Mesendoderm (in vitro differentiated cells): Measurements from ENCODE around the gene RPS19. TPM values are rescaled to one million over a fixed set of nuclear protein-coding genes. Genes with fewer than 3 reads are reported as not detected.

Experiments used
- DNase-seq: peaks from one replicate; pipeline ENCODE4 v3.0.0; 2013
- H2AK5ac ChIP-seq: 2 replicates; pipeline ENCODE4 v1.6.1; 2013; ENCODE audit warnings: low read length, inconsistent platforms
- H2BK120ac ChIP-seq: 2 replicates; pipeline ENCODE4 v1.6.1; 2013; ENCODE audit warnings: low read depth, mild to moderate bottlenecking, low read length, moderate library complexity, mixed read lengths
- H2BK15ac ChIP-seq: replicated peaks from 2 replicates; pipeline ENCODE4 v1.6.1; 2013; ENCODE audit warnings: low read depth, mild to moderate bottlenecking, moderate library complexity
- H2BK5ac ChIP-seq: 2 replicates; pipeline ENCODE4 v1.6.1; 2013; ENCODE audit warnings: low read length, inconsistent platforms
- H3K18ac ChIP-seq: 2 replicates; pipeline ENCODE4 v1.6.1; 2013; ENCODE audit warnings: mild to moderate bottlenecking, low read length, mixed read lengths
- H3K23ac ChIP-seq: one replicate; pipeline ENCODE4 v1.6.1; 2013; ENCODE audit warnings: low read length
- H3K27ac ChIP-seq: 2 replicates; pipeline ENCODE4 v1.5.1; 2013; ENCODE audit warnings: low read depth, mild to moderate bottlenecking, inconsistent platforms, low read length, moderate library complexity
- H3K27me3 ChIP-seq: 2 replicates; pipeline ENCODE4 v1.6.1; 2013; ENCODE audit warnings: low read length, control low read depth, mild to moderate bottlenecking, inconsistent platforms; ENCODE audit not compliant: insufficient read depth, poor library complexity
- H3K36me3 ChIP-seq: 2 replicates; pipeline ENCODE4 v1.6.1; 2013; ENCODE audit warnings: low read length, inconsistent platforms; ENCODE audit not compliant: control insufficient read depth, insufficient read depth
- H3K4ac ChIP-seq: one replicate; pipeline ENCODE4 v1.6.1; 2013; ENCODE audit warnings: low read depth, mild to moderate bottlenecking, low read length, moderate library complexity
- H3K4me1 ChIP-seq: 2 replicates; pipeline ENCODE4 v1.6.1; 2013; ENCODE audit warnings: low read depth, low read length, inconsistent platforms; ENCODE audit not compliant: control insufficient read depth
- H3K4me2 ChIP-seq: 2 replicates; pipeline ENCODE4 v1.6.1; 2013; ENCODE audit warnings: low read length
- H3K4me3 ChIP-seq: 2 replicates; pipeline ENCODE4 v1.5.1; 2013; ENCODE audit warnings: mild to moderate bottlenecking, low read length
- H3K56ac ChIP-seq: one replicate; pipeline ENCODE4 v1.6.1; 2013; ENCODE audit warnings: low read length
- H3K79me1 ChIP-seq: 2 replicates; pipeline ENCODE4 v1.6.1; 2013; ENCODE audit warnings: low read length, inconsistent platforms
- H3K79me2 ChIP-seq: 2 replicates; pipeline ENCODE4 v1.6.1; 2013; ENCODE audit warnings: mild to moderate bottlenecking, low read length; ENCODE audit not compliant: control insufficient read depth, insufficient read depth
- H3K9ac ChIP-seq: 2 replicates; pipeline ENCODE4 v1.6.1; 2013; ENCODE audit warnings: low read length, inconsistent platforms
- H4K5ac ChIP-seq: one replicate; pipeline ENCODE4 v1.6.1; 2013; ENCODE audit warnings: low read length
- H4K8ac ChIP-seq: one replicate; pipeline ENCODE4 v1.6.1; 2013; ENCODE audit warnings: low read depth, mild to moderate bottlenecking, control low read depth, low read length, moderate library complexity
- WGBS: extraction: QIAGEN DNeasy Blood & Tissue Kit; methylation state at CpG from one replicate; pipeline ENCODE4 v1.1.7; 2013; ENCODE audit warnings: low lambda C conversion rate, missing lambda C conversion rate; ENCODE audit not compliant: insufficient coverage; ENCODE audit errors: extremely low coverage; 5-methylcytosine and 5-hydroxymethylcytosine counted together
- polyA plus RNA-seq, 2 experiments: library from polyadenylated mRNA; stranded (reverse); fragments of 200-250 nt; gene quantifications; one replicate each; pipeline ENCODE4 v1.2.3, GENCODE V29; 2013

Gene RPS19
- polyA plus RNA-seq (2013, experiment 1 of 2) = 3,019 TPM
- polyA plus RNA-seq (2013, experiment 2 of 2) = 2,972 TPM

GRCh38 chr19:41859618-41860418 lies at the start of gene RPS19:
TSS of gene RPS19 (plus strand) at chr19:41860255. CDS start at chr19:41860775, 520 bp downstream.
- peak within 1 kb of the TSS; percentile 88 for H4K8ac ChIP-seq
- H2BK15ac ChIP-seq = no peak within 1 kb of the TSS
- no peak within 1 kb of the TSS for H2AK5ac ChIP-seq
- H3K4me3 ChIP-seq = peak within 1 kb of the TSS; percentile 88
- H4K5ac ChIP-seq = no peak within 1 kb of the TSS
- H3K4me1 ChIP-seq = peaks cover 8% of the 10 kb centered on the region
- H3K27me3 ChIP-seq = no peaks in the 10 kb centered on the region
- H3K79me1 ChIP-seq = peaks cover 22% of the 10 kb centered on the region
- H3K56ac ChIP-seq = peak within 1 kb of the TSS; percentile 99
- peak within 1 kb of the TSS; percentile 97 for H3K9ac ChIP-seq
- peak within 1 kb of the TSS; percentile 98 for H3K23ac ChIP-seq
- peaks cover 44% of the 10 kb centered on the region for H3K79me2 ChIP-seq
- WGBS = no CpG with 5 or more reads among the region's 76 CpGs
- peaks cover 23% of the 10 kb centered on the region for H3K36me3 ChIP-seq
- peak within 1 kb of the TSS; percentile 68 for H2BK120ac ChIP-seq
- peak within 1 kb of the TSS; percentile 98 for H3K18ac ChIP-seq
- H3K4ac ChIP-seq = peak within 1 kb of the TSS; percentile 100
- peak; percentile 99 for DNase-seq
- peak within 1 kb of the TSS; percentile 94 for H2BK5ac ChIP-seq
- H3K4me2 ChIP-seq = peak within 1 kb of the TSS; percentile 84
- peak within 1 kb of the TSS; percentile 89 for H3K27ac ChIP-seq

- Histone ChIP-seq H3K23ac (no peak overlapping the region), H3K18ac (no peak overlapping the region), H3K4ac (no peak overlapping the region), H4K5ac (no peak overlapping the region), H3K4me1 (no peaks in the 10 kb centered on the region), H4K8ac (no peak overlapping the region), H3K27me3 (no peaks in the 10 kb centered on the region), H3K56ac (no peak overlapping the region), H2AK5ac (no peak overlapping the region), H2BK5ac (no peak overlapping the region), H3K36me3 (no peaks in the 10 kb centered on the region), H3K79me2 (no peaks in the 10 kb centered on the region), H2BK15ac (no peak overlapping the region), H3K79me1 (no peaks in the 10 kb centered on the region), H3K27ac (no peak overlapping the region), H3K9ac (no peak overlapping the region), H3K4me3 (no peak overlapping the region), H3K4me2 (no peak overlapping the region), H2BK120ac (no peak overlapping the region)
- no CpG with 5 or more reads among the region's 4 CpGs for WGBS
- no peak for DNase-seq
Observed at GRCh38 chr19:41810301-41810700, 49.8 kb upstream of the RPS19 start.

- Histone ChIP-seq H3K4me2 (no peak overlapping the region), H2BK120ac (no peak overlapping the region), H3K56ac (no peak overlapping the region), H3K4ac (no peak overlapping the region), H3K23ac (no peak overlapping the region), H3K9ac (no peak overlapping the region), H3K27me3 (no peaks in the 10 kb centered on the region), H3K36me3 (no peaks in the 10 kb centered on the region), H3K4me3 (no peak overlapping the region), H3K4me1 (no peaks in the 10 kb centered on the region), H3K18ac (no peak overlapping the region), H3K79me1 (no peaks in the 10 kb centered on the region), H2BK5ac (no peak overlapping the region), H3K79me2 (no peaks in the 10 kb centered on the region), H4K8ac (no peak overlapping the region), H4K5ac (no peak overlapping the region), H3K27ac (no peak overlapping the region), H2BK15ac (no peak overlapping the region), H2AK5ac (no peak overlapping the region)
- no CpG with 5 or more reads among the region's 3 CpGs for WGBS
- DNase-seq = no peak
Observed at GRCh38 chr19:41811036-41811435, 49.0 kb upstream of the RPS19 start.

GRCh38 chr19:41811981-41812380 lies 48.1 kb upstream of the RPS19 start:
- no peaks in the 10 kb centered on the region for H3K79me2 ChIP-seq
- no peaks in the 10 kb centered on the region for H3K27me3 ChIP-seq
- no peak overlapping the region for H3K27ac ChIP-seq
- H2BK15ac ChIP-seq = no peak overlapping the region
- H2BK120ac ChIP-seq = no peak overlapping the region
- H4K8ac ChIP-seq = no peak overlapping the region
- no peak overlapping the region for H2AK5ac ChIP-seq
- no peak overlapping the region for H3K4me3 ChIP-seq
- H3K4me1 ChIP-seq = no peaks in the 10 kb centered on the region
- WGBS = no CpG with 5 or more reads among the region's 3 CpGs
- H3K23ac ChIP-seq = no peak overlapping the region
- H3K79me1 ChIP-seq = no peaks in the 10 kb centered on the region
- no peak for DNase-seq
- no peak overlapping the region for H2BK5ac ChIP-seq
- H3K9ac ChIP-seq = no peak overlapping the region
- H3K4ac ChIP-seq = no peak overlapping the region
- no peak overlapping the region for H3K18ac ChIP-seq
- no peak overlapping the region for H3K56ac ChIP-seq
- no peak overlapping the region for H4K5ac ChIP-seq
- no peaks in the 10 kb centered on the region for H3K36me3 ChIP-seq
- H3K4me2 ChIP-seq = no peak overlapping the region

- Histone ChIP-seq H2BK15ac (no peak overlapping the region), H3K4ac (no peak overlapping the region), H3K23ac (no peak overlapping the region), H3K79me2 (no peaks in the 10 kb centered on the region), H3K27ac (no peak overlapping the region), H3K4me3 (no peak overlapping the region), H2BK120ac (no peak overlapping the region), H3K56ac (no peak overlapping the region), H3K36me3 (no peaks in the 10 kb centered on the region), H3K9ac (no peak overlapping the region), H3K27me3 (no peaks in the 10 kb centered on the region), H3K4me1 (no peaks in the 10 kb centered on the region), H3K79me1 (no peaks in the 10 kb centered on the region), H2BK5ac (no peak overlapping the region), H2AK5ac (no peak overlapping the region), H3K18ac (no peak overlapping the region), H4K8ac (no peak overlapping the region), H4K5ac (no peak overlapping the region), H3K4me2 (no peak overlapping the region)
- no peak for DNase-seq
- WGBS = no CpG with 5 or more reads among the region's 4 CpGs
Observed at GRCh38 chr19:41813911-41814310, 46.1 kb upstream of the RPS19 start.
